H9 (cell line): ENCODE data around the gene LYPD6. TPM values are rescaled to one million over a fixed set of nuclear protein-coding genes. Genes with fewer than 3 reads are reported as not detected.

Experiments
- DNase-seq: peaks from one replicate; pipeline ENCODE4 v3.0.0-alpha.2; 2017
- H2AFZ ChIP-seq: one replicate; pipeline ENCODE4 v1.6.1; 2013; ENCODE audit warnings: mild to moderate bottlenecking, low read length, control low read depth, moderate library complexity
- H2AK5ac ChIP-seq: 2 replicates; pipeline ENCODE4 v1.6.1; 2013; ENCODE audit warnings: low read length, control low read depth, mixed read lengths; ENCODE audit not compliant: insufficient read length
- H2BK120ac ChIP-seq: one replicate; pipeline ENCODE4 v1.6.1; 2013; ENCODE audit warnings: low read depth, mild to moderate bottlenecking, low read length, control low read depth, inconsistent platforms; ENCODE audit not compliant: poor library complexity, severe bottlenecking
- H2BK12ac ChIP-seq: 2 replicates; pipeline ENCODE4 v1.6.1; 2013; ENCODE audit warnings: low read length, control low read depth, mixed read lengths, low read depth; ENCODE audit not compliant: insufficient read length
- H2BK15ac ChIP-seq: 2 replicates; pipeline ENCODE4 v1.6.1; 2013; ENCODE audit warnings: low read depth, low read length, control low read depth
- H2BK20ac ChIP-seq: one replicate; pipeline ENCODE4 v1.6.1; 2013; ENCODE audit warnings: low read depth, mild to moderate bottlenecking, low read length, control low read depth, inconsistent platforms; ENCODE audit not compliant: poor library complexity, severe bottlenecking
- H2BK5ac ChIP-seq: 2 replicates; pipeline ENCODE4 v1.6.1; 2013; ENCODE audit warnings: low read length, control low read depth, mixed read lengths; ENCODE audit not compliant: insufficient read length
- H3K14ac ChIP-seq: 2 replicates; pipeline ENCODE4 v1.6.1; 2013; ENCODE audit warnings: low read length, control low read depth; ENCODE audit not compliant: insufficient read depth
- H3K18ac ChIP-seq: 2 replicates; pipeline ENCODE4 v1.6.1; 2013; ENCODE audit warnings: low read depth, mild to moderate bottlenecking, mixed read lengths, low read length, control low read depth; ENCODE audit not compliant: insufficient read length
- H3K23ac ChIP-seq: 2 replicates; pipeline ENCODE4 v1.6.1; 2013; ENCODE audit warnings: low read length, control low read depth, mixed read lengths, low read depth; ENCODE audit not compliant: insufficient read length
- H3K23me2 ChIP-seq: 2 replicates; pipeline ENCODE4 v1.6.1; 2013; ENCODE audit warnings: low read depth, mild to moderate bottlenecking, mixed read lengths, low read length, control low read depth; ENCODE audit not compliant: insufficient read length, poor library complexity, severe bottlenecking
- H3K27ac ChIP-seq: 2 replicates; pipeline ENCODE4 v1.5.1; 2013; ENCODE audit warnings: low read length, control low read depth, mixed read lengths, low read depth; ENCODE audit not compliant: insufficient read length
- H3K27me3 ChIP-seq: 2 replicates; pipeline ENCODE4 v1.6.1; 2013; ENCODE audit warnings: low read length, control low read depth, inconsistent platforms; ENCODE audit not compliant: insufficient read depth
- H3K4ac ChIP-seq: 2 replicates; pipeline ENCODE4 v1.6.1; 2013; ENCODE audit warnings: low read depth, mild to moderate bottlenecking, control low read depth, inconsistent platforms, low read length, moderate library complexity
- H3K4me1 ChIP-seq: 2 replicates; pipeline ENCODE4 v1.6.1; 2013; ENCODE audit warnings: low read length, control low read depth, inconsistent platforms; ENCODE audit not compliant: insufficient read depth
- H3K4me2 ChIP-seq: 2 replicates; pipeline ENCODE4 v1.6.1; 2013; ENCODE audit warnings: low read length, control low read depth, mixed read lengths; ENCODE audit not compliant: insufficient read length, insufficient read depth
- H3K56ac ChIP-seq: 2 replicates; pipeline ENCODE4 v1.6.1; 2013; ENCODE audit warnings: low read depth, mild to moderate bottlenecking, mixed read lengths, low read length, control low read depth; ENCODE audit not compliant: insufficient read length
- H3K79me1 ChIP-seq: 2 replicates; pipeline ENCODE4 v1.6.1; 2013; ENCODE audit warnings: low read depth, mild to moderate bottlenecking, moderate library complexity, low read length, control low read depth, inconsistent platforms; ENCODE audit not compliant: insufficient read depth, poor library complexity, severe bottlenecking
- H3K79me2 ChIP-seq: 2 replicates; pipeline ENCODE4 v1.6.1; 2013; ENCODE audit warnings: low read length, control low read depth, inconsistent platforms; ENCODE audit not compliant: insufficient read depth
- H3K9ac ChIP-seq: 2 replicates; pipeline ENCODE4 v1.6.1; 2013; ENCODE audit warnings: low read length, control low read depth, mixed read lengths; ENCODE audit not compliant: insufficient read length; ENCODE audit errors: extremely low read depth
- H3K9me3 ChIP-seq: one replicate; pipeline ENCODE4 v1.6.1; 2013; ENCODE audit warnings: low read depth, low read length, inconsistent platforms; ENCODE audit not compliant: control insufficient read depth
- H3T11ph ChIP-seq: one replicate; pipeline ENCODE4 v1.6.1; 2013; ENCODE audit warnings: mild to moderate bottlenecking, low read length, control low read depth, inconsistent platforms
- H4K20me1 ChIP-seq: one replicate; pipeline ENCODE4 v1.6.1; 2013; ENCODE audit not compliant: control insufficient read depth, insufficient read length, insufficient read depth
- H4K5ac ChIP-seq: 2 replicates; pipeline ENCODE4 v1.6.1; 2013; ENCODE audit warnings: low read depth, mild to moderate bottlenecking, mixed read lengths, low read length, control low read depth; ENCODE audit not compliant: insufficient read length
- H4K8ac ChIP-seq: replicated peaks from 2 replicates; pipeline ENCODE4 v1.6.1; 2013; ENCODE audit warnings: low read length, control low read depth, mixed read lengths, low read depth; ENCODE audit not compliant: insufficient read length
- H4K91ac ChIP-seq: 2 replicates; pipeline ENCODE4 v1.6.1; 2013; ENCODE audit warnings: low read depth, mild to moderate bottlenecking, moderate library complexity, mixed read lengths, low read length, control low read depth; ENCODE audit not compliant: insufficient read length
- H3K27ac Mint-ChIP-seq, 3 experiments: 2 replicates in 2 of 3; 3 replicates in 1 of 3; pipeline ENCODE4 v1.8.0; 2020 to 2021; ENCODE audit warnings: mixed read lengths in 3 of 3, mild to moderate bottlenecking in 1 of 3, moderate library complexity in 1 of 3
- H3K27me3 Mint-ChIP-seq: 2 replicates; pipeline ENCODE4 v1.8.0; 2021; ENCODE audit warnings: low read depth, mild to moderate bottlenecking, moderate library complexity, mixed read lengths
- H3K36me3 Mint-ChIP-seq, 3 experiments: 2 replicates in 2 of 3; 3 replicates in 1 of 3; pipeline ENCODE4 v1.8.0; 2020 to 2021; ENCODE audit warnings: low read depth in 3 of 3, mixed read lengths in 3 of 3; ENCODE audit not compliant: insufficient read depth in 1 of 3
- H3K4me1 Mint-ChIP-seq, 2 experiments: 2 replicates each; pipeline ENCODE4 v1.8.0; 2020; ENCODE audit warnings: mixed read lengths in 2 of 2
- H3K4me3 Mint-ChIP-seq, 2 experiments: 2 replicates in 1 of 2; 3 replicates in 1 of 2; pipeline ENCODE4 v1.8.0; 2020 to 2021; ENCODE audit warnings: mild to moderate bottlenecking in 2 of 2, mixed read lengths in 2 of 2, moderate library complexity in 1 of 2
- H3K9me3 Mint-ChIP-seq, 2 experiments: 2 replicates in 1 of 2; 3 replicates in 1 of 2; pipeline ENCODE4 v1.8.0; 2020; ENCODE audit warnings: mild to moderate bottlenecking in 2 of 2, mixed read lengths in 2 of 2, moderate library complexity in 1 of 2
- WGBS: extraction: QIAGEN DNeasy Blood & Tissue Kit; methylation state at CpG from one replicate; pipeline ENCODE4 v1.1.7; 2013; ENCODE audit warnings: missing lambda C conversion rate, low lambda C conversion rate, mixed read lengths; ENCODE audit not compliant: insufficient read length; ENCODE audit errors: extremely low coverage; 5-methylcytosine and 5-hydroxymethylcytosine counted together
- total RNA-seq: library from RNA; stranded (reverse); gene quantifications from 2 replicates; pipeline ENCODE4 v1.2.1, GENCODE V29; 2021
- TF ChIP-seq, protein P1 (sequence below): fragments of 200-600 bp; sonication (generic); conservative IDR thresholded peaks from 3 replicates; pipeline ENCODE4 v1.8.0; 2021; ENCODE audit warnings: antibody characterized with exemption, mild to moderate bottlenecking

LYPD6 gene
- total RNA-seq, 1 experiment from 2014 or later: 3.0 TPM

GRCh38 chr2:149329489-149330126, 779 bp upstream of the LYPD6 start:
- no peak overlapping the region for H3K14ac ChIP-seq
- H4K20me1 ChIP-seq: no peaks in the 10 kb centered on the region
- H3K27me3 Mint-ChIP-seq: peaks cover 21% of the 10 kb centered on the region
- peak overlapping the region; percentile 81 to 87 for H3K4me3 Mint-ChIP-seq
- no peak overlapping the region for H3K23ac ChIP-seq
- peak overlapping the region; percentile 48 for H3K4me2 ChIP-seq
- no peaks in the 10 kb centered on the region for H3K9me3 ChIP-seq
- no peak overlapping the region for H3K4ac ChIP-seq
- no peak overlapping the region for H3T11ph ChIP-seq
- H3K79me1 ChIP-seq: no peaks in the 10 kb centered on the region
- no peaks in the 10 kb centered on the region for H3K27me3 ChIP-seq
- DNase-seq: peak; percentile 82
- H3K9me3 Mint-ChIP-seq: no peaks in the 10 kb centered on the region; a peak in 2 of 5 replicates
- no peak overlapping the region for H2BK120ac ChIP-seq
- H3K56ac ChIP-seq: no peak overlapping the region
- no peaks in the 10 kb centered on the region for H3K79me2 ChIP-seq
- TF ChIP-seq, protein P1, sequence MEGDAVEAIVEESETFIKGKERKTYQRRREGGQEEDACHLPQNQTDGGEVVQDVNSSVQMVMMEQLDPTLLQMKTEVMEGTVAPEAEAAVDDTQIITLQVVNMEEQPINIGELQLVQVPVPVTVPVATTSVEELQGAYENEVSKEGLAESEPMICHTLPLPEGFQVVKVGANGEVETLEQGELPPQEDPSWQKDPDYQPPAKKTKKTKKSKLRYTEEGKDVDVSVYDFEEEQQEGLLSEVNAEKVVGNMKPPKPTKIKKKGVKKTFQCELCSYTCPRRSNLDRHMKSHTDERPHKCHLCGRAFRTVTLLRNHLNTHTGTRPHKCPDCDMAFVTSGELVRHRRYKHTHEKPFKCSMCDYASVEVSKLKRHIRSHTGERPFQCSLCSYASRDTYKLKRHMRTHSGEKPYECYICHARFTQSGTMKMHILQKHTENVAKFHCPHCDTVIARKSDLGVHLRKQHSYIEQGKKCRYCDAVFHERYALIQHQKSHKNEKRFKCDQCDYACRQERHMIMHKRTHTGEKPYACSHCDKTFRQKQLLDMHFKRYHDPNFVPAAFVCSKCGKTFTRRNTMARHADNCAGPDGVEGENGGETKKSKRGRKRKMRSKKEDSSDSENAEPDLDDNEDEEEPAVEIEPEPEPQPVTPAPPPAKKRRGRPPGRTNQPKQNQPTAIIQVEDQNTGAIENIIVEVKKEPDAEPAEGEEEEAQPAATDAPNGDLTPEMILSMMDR: no peak
- H4K5ac ChIP-seq: no peak overlapping the region
- no peak overlapping the region for H2BK12ac ChIP-seq
- no peak overlapping the region for H3K18ac ChIP-seq
- H3K9ac ChIP-seq: no peak overlapping the region
- H4K8ac ChIP-seq: no peak overlapping the region
- peaks cover 16% of the 10 kb centered on the region for H3K23me2 ChIP-seq
- no peak overlapping the region for H3K27ac Mint-ChIP-seq
- H3K4me1 Mint-ChIP-seq: peaks cover 19 to 24% of the 10 kb centered on the region in 2 experiments
- no peaks in the 10 kb centered on the region for H3K4me1 ChIP-seq
- H4K91ac ChIP-seq: no peak overlapping the region
- no CpG with 5 or more reads among the region's 32 CpGs for WGBS
- H2BK5ac ChIP-seq: no peak overlapping the region
- no peak overlapping the region for H2BK20ac ChIP-seq
- H3K36me3 Mint-ChIP-seq: no peaks in the 10 kb centered on the region; a peak in 1 of 7 replicates
- H3K27ac ChIP-seq: no peak overlapping the region
- H2AFZ ChIP-seq: no peak overlapping the region
- no peak overlapping the region for H2BK15ac ChIP-seq
- H2AK5ac ChIP-seq: no peak overlapping the region
